GM10248 (cell line): ENCODE data around the gene MANF.

Source experiments
- CTCF ChIA-PET: fragments of 300-600 bp; sonication (Branson Sonifier 250); formaldehyde crosslinking; extraction: SDS; loops from one replicate; lab custom pipeline; 2021; ENCODE audit warnings: antibody characterized with exemption; lab: Yijun Ruan, JAX
- POLR2A ChIA-PET: fragments of 350-650 bp; sonication (Branson Sonifier 250); formaldehyde crosslinking; extraction: SDS; loops from one replicate; lab custom pipeline; 2020; ENCODE audit warnings: antibody characterized with exemption; lab: Yijun Ruan, JAX
- DNase-seq: peaks from one replicate; pipeline ENCODE4 v3.0.0; 2012; ENCODE audit errors: extremely low spot score
- CTCF ChIP-seq: IDR thresholded peaks from 2 replicates; pipeline ENCODE4 v1.5.1; 2012; ENCODE audit warnings: mild to moderate bottlenecking, low read depth; ENCODE audit errors: extremely low read depth, missing control alignments, control extremely low read depth

MANF gene

DNA sequence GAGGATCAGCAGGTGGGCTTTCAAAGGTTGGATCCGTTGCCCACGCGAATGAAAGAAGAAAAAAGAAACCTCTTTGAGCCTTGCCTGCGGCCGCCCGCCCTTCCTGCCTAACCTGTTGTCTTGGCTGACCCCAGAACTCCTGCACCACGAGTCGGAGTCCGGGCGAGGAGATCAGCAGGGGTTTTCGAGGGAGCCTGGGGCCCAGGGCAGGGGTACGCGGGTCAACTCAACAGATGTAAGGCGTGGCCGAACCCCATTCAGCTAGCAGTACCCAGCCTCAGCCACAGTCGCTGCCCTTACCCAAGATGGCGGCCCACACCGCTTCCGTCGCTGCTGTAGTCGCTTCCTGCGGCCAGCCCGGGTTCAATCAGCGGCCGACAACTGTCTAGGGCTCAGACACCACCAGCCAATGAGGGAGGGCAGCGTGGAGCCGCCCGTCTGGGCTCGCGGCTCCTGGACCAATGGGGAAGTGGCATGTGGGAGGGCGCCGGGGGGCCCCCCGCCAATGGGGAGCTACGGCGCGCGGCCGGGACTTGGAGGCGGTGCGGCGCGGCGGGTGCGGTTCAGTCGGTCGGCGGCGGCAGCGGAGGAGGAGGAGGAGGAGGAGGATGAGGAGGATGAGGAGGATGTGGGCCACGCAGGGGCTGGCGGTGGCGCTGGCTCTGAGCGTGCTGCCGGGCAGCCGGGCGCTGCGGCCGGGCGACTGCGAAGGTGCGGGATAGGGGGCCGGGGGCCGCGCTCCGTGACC lies at the start of gene MANF:
Gene MANF, plus strand, starts transcription at position 566 of the 748 bp plus-strand sequence. Its CDS starts 52 bp downstream, at position 618.
- CTCF ChIA-PET, result interaction anchor here (0.8 to 7.5 kb wide), 5 partner anchors 13 to 769 kb away, joined by 4 to 71 read pairs (median 5); no protein-coding TSS in a partner anchor
- POLR2A ChIA-PET, result interaction anchor here (0.8 to 1.8 kb wide), 5 partner anchors 9 to 816 kb away, joined by 3 to 9 read pairs (median 4); partner anchors contain the start of genes CISH, DCAF1 and HEMK1
- TF ChIP-seq CTCF, result no peak
- DNase-seq, result peak; percentile 100

DNA sequence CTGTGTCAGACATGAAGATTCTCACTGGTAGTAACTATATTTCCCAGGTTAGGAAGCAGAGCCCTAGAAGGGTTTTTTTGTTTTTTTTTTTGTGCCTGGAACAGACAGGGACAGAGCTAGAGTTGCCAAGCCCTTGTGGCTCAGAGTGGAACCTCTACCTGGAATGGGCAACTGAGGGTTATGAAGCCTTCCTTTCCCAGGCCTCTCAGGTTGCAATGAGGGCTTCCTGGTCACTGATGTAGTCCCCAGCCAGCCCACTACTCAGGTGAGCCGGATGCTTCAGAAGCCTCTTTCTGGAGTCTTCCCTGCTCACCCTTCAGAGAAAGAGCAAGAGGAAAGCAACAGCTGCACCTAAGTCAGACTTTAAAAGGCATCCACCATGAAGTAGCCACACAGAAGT lies 48.8 kb upstream of the MANF start:
- POLR2A ChIA-PET, result no interaction called here
- TF ChIP-seq CTCF, result no peak
- CTCF ChIA-PET, result no interaction called here
- DNase-seq, result no peak

DNA sequence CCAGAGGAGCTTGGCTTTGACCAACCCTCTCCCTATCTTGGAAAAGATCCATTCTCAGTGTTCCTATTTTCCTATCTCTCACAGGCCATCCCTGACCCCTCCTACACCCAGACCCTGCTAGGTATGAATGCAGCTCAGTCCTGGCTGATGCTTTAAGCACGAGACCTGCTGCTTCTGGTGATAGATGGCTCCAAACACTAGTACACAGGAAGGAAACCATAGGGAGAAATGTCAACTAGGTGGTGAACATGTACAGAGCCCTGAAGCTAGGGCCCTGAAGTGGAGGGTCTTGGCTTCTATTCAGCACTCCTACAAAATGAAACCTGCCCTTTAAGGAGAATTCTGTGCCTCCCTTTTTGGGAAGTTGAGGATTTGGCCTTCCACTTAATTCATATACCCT lies 47.4 kb upstream of the MANF start:
- POLR2A ChIA-PET, result no interaction called here
- TF ChIP-seq CTCF, result no peak
- DNase-seq, result no peak
- CTCF ChIA-PET, result no interaction called here

- TF ChIP-seq CTCF, result no peak
Measured at GRCh38 chr3:51338632-51339031, 46.5 kb upstream of the MANF start.

GRCh38 chr3:51340013-51340829 lies 44.9 kb upstream of the MANF start:
- ChIA-PET POLR2A (no interaction called here), CTCF (no interaction called here)
- no peak for DNase-seq
- no peak for TF ChIP-seq CTCF

More at GRCh38 chr3:51338632-51339031, 46.5 kb upstream of the MANF start:
- ChIA-PET CTCF (no interaction called here), POLR2A (no interaction called here)
- no peak for DNase-seq

GRCh38 chr3:51340989-51341636 lies 44.0 kb upstream of the MANF start:
- DNase-seq, result no peak
- POLR2A ChIA-PET, result no interaction called here
- TF ChIP-seq CTCF, result no peak
- CTCF ChIA-PET, result no interaction called here
